AG09309 (cell line): ENCODE data around the gene RABEPK.
A peak's percentile ranks its signal among the peaks of the same experiment; 100 is the strongest.
"Not testable (repeated sequence)": the region's sequence is repeated elsewhere in the genome, so short reads cannot be mapped to it uniquely, and the experiment has no call there.

ENCODE experiments used
- DNase-seq: peaks from one replicate; pipeline ENCODE4 v3.0.0-alpha.2; 2010; ENCODE audit warnings: low read depth
- H3K4me3 ChIP-seq: 2 replicates; pipeline ENCODE4 v1.5.1; 2011; ENCODE audit warnings: mild to moderate bottlenecking, low read depth, low read length, moderate library complexity; ENCODE audit not compliant: control insufficient read depth
- CTCF ChIP-seq: IDR thresholded peaks from 2 replicates; pipeline ENCODE4 v1.5.1; 2011; ENCODE audit warnings: mild to moderate bottlenecking, low read depth, low read length, inconsistent platforms; ENCODE audit not compliant: insufficient read depth, control insufficient read depth; ENCODE audit errors: missing control alignments

RABEPK gene

GRCh38 chr9:125202846-125203618 lies 2.7 kb downstream of the RABEPK start:
- TF ChIP-seq CTCF: no peak
- no peak for DNase-seq
- no peak overlapping the region for H3K4me3 ChIP-seq

GRCh38 chr9:125204477-125204876 lies 4.1 kb downstream of the RABEPK start:
- DNase-seq: no peak
- TF ChIP-seq CTCF: no peak
- H3K4me3 ChIP-seq: no peak overlapping the region

GRCh38 chr9:125214186-125214585 lies 13.8 kb downstream of the RABEPK start:
- DNase-seq: no peak
- no peak for TF ChIP-seq CTCF
- no peak overlapping the region for H3K4me3 ChIP-seq

GRCh38 chr9:125218621-125219020 lies 18.3 kb downstream of the RABEPK start:
- H3K4me3 ChIP-seq: no peak overlapping the region
- DNase-seq: no peak
- no peak for TF ChIP-seq CTCF

GRCh38 chr9:125224858-125225257 lies 24.5 kb downstream of the RABEPK start:
- H3K4me3 ChIP-seq, DNase-seq: not testable (repeated sequence)

- TF ChIP-seq CTCF: no peak
- DNase-seq: no peak
- no peak overlapping the region for H3K4me3 ChIP-seq
Observed at GRCh38 chr9:125227761-125228160, 27.4 kb downstream of the RABEPK start.

GRCh38 chr9:125233678-125234077 lies 33.3 kb downstream of the RABEPK start:
- DNase-seq: peak; percentile 97
- TF ChIP-seq CTCF: no peak
- H3K4me3 ChIP-seq: no peak overlapping the region

GRCh38 chr9:125234099-125234498 lies 33.8 kb downstream of the RABEPK start:
- not testable (repeated sequence) for DNase-seq, H3K4me3 ChIP-seq
